NCI-H526 treated with DMSO at 0.1 percent for 48 hours (cell line): ENCODE measurements around the gene GANAB.
"Not testable (repeated sequence)": the region's sequence is repeated elsewhere in the genome, so short reads cannot be mapped to it uniquely, and the experiment has no call there.

ENCODE experiments used
- DNase-seq: peaks from one replicate; lab custom pipeline; 2025; lab: John Stamatoyannopoulos, UW

Gene GANAB

GRCh38 chr11:62621027-62621566 is 25.3 kb downstream of the GANAB start:
- DNase-seq: no peak

GRCh38 chr11:62616957-62617356 is 29.5 kb downstream of the GANAB start:
- DNase-seq: not testable (repeated sequence)

- DNase-seq: no peak
Measured at GRCh38 chr11:62615521-62615920, 30.9 kb downstream of the GANAB start.

GRCh38 chr11:62614275-62614674 is 32.1 kb downstream of the GANAB start:
- no peak for DNase-seq

- no peak for DNase-seq
Measured at GRCh38 chr11:62613291-62613778, 33.1 kb downstream of the GANAB start.

- peak; percentile 46 for DNase-seq
Measured at GRCh38 chr11:62612366-62613290, 33.8 kb downstream of the GANAB start, which contains the start of the genes EML3 and ROM1. Gene EML3 (minus strand): TSS chr11:62612775. CDS start chr11:62612457, 318 bp downstream. Gene ROM1 (plus strand): TSS chr11:62613257. CDS start chr11:62613282, 25 bp downstream.

GRCh38 chr11:62611705-62612365 is 34.6 kb downstream of the GANAB start:
- peak; percentile 36 for DNase-seq

GRCh38 chr11:62610814-62611704 is 35.4 kb downstream of the GANAB start:
- DNase-seq: no peak

GRCh38 chr11:62610403-62610802 is 36.0 kb downstream of the GANAB start:
- DNase-seq: no peak

- no peak for DNase-seq
Measured at GRCh38 chr11:62608776-62609175, 37.6 kb downstream of the GANAB start.

- DNase-seq: no peak
Measured at GRCh38 chr11:62607714-62608113, 38.7 kb downstream of the GANAB start.

GRCh38 chr11:62605902-62606301 is 40.5 kb downstream of the GANAB start:
- DNase-seq: no peak

- DNase-seq: no peak
Measured at GRCh38 chr11:62605467-62605866, 40.9 kb downstream of the GANAB start.

GRCh38 chr11:62604460-62605120 is 41.8 kb downstream of the GANAB start:
- DNase-seq: peak; percentile 20

GRCh38 chr11:62603776-62604299 is 42.6 kb downstream of the GANAB start:
- DNase-seq: no peak

- DNase-seq: no peak
Measured at GRCh38 chr11:62603072-62603408, 43.4 kb downstream of the GANAB start.

GRCh38 chr11:62602141-62603071 is 44.0 kb downstream of the GANAB start:
- peak; percentile 95 for DNase-seq

GRCh38 chr11:62601372-62602140 is 44.9 kb downstream of the GANAB start, which contains the start of gene MTA2:
Gene MTA2 (minus strand): TSS chr11:62601865. CDS start chr11:62601450, 415 bp downstream.
- DNase-seq: peak; percentile 99

- DNase-seq: no peak
Measured at GRCh38 chr11:62601122-62601371, 45.4 kb downstream of the GANAB start.
